GM12801 (cell line): ENCODE measurements around the gene STH.

Experiments used
- TF ChIP-seq, protein P1 (sequence below): IDR thresholded peaks from one replicate; pipeline ENCODE4 v1.5.1; 2011; ENCODE audit warnings: control low read depth; ENCODE audit not compliant: insufficient read length; ENCODE audit errors: extremely low read depth

Gene STH

DNA sequence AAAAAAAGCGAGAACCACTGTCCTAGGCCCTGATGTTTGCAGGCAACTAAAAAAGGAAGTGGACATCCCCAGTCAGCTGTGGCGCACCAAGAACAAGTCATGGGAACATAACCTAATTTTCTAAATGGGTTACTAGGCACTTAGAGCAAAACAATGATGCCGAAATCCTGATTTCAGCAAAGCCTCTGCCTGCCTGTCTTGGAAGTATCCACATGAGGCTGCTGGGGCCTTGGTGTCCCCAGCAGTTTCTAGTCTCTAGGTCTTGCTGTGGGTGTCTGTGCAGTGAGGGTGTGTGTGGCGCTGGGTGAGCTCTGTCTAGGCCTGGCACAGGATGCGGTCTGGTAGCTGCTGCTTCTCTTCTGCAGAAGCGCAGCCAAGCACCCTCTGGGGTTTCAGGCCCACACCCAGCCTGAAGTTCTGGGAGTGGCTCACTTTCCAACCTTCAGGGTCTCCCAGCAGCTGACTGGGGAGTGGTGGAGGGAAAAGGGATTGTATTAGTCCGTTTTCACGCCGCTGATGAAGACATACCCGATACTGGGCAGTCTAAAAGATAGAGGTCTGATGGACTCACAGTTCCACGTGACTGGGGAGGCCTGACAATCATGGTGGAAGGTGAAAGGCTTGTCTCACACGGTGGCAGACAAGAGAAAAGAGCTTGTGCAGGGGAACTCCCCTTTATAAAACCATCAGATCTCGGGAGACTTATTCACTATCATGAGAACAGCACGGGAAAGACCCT is 21.1 kb downstream of the STH start:
- TF ChIP-seq, protein P1, sequence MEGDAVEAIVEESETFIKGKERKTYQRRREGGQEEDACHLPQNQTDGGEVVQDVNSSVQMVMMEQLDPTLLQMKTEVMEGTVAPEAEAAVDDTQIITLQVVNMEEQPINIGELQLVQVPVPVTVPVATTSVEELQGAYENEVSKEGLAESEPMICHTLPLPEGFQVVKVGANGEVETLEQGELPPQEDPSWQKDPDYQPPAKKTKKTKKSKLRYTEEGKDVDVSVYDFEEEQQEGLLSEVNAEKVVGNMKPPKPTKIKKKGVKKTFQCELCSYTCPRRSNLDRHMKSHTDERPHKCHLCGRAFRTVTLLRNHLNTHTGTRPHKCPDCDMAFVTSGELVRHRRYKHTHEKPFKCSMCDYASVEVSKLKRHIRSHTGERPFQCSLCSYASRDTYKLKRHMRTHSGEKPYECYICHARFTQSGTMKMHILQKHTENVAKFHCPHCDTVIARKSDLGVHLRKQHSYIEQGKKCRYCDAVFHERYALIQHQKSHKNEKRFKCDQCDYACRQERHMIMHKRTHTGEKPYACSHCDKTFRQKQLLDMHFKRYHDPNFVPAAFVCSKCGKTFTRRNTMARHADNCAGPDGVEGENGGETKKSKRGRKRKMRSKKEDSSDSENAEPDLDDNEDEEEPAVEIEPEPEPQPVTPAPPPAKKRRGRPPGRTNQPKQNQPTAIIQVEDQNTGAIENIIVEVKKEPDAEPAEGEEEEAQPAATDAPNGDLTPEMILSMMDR, result no peak

DNA sequence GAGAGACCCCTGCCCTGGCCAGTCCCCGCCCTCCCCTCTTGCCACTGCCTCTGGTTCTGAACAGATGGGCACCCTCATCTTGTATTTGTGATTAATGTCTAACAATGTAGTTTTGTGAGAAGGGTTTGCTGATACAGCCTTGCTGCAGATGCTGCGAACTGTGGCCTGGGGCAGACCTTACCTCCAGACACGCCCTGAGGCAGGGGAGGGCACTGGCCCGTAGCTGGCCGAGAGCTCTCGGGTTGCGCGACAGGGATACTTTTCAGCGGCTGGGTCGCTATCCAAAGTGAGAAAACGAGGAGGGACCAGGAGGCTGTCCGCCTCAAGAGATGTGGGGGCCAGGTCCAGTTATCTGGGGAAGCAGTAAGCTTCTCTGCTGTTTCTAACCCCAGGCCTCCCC is 21.9 kb downstream of the STH start:
- TF ChIP-seq, protein P1, result no peak

DNA sequence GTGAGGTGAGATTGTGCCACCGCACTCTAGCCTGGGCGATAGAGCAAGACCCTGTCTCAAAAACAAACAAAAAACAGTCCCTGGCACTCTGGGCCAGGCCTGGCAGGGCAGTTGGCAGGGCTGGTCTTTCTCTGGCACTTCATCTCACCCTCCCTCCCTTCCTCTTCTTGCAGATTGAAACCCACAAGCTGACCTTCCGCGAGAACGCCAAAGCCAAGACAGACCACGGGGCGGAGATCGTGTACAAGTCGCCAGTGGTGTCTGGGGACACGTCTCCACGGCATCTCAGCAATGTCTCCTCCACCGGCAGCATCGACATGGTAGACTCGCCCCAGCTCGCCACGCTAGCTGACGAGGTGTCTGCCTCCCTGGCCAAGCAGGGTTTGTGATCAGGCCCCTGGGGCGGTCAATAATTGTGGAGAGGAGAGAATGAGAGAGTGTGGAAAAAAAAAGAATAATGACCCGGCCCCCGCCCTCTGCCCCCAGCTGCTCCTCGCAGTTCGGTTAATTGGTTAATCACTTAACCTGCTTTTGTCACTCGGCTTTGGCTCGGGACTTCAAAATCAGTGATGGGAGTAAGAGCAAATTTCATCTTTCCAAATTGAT is 24.8 kb downstream of the STH start:
- TF ChIP-seq, protein P1, result no peak

DNA sequence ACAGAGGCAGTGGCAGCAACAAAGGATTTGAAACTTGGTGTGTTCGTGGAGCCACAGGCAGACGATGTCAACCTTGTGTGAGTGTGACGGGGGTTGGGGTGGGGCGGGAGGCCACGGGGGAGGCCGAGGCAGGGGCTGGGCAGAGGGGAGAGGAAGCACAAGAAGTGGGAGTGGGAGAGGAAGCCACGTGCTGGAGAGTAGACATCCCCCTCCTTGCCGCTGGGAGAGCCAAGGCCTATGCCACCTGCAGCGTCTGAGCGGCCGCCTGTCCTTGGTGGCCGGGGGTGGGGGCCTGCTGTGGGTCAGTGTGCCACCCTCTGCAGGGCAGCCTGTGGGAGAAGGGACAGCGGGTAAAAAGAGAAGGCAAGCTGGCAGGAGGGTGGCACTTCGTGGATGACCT is 25.5 kb downstream of the STH start:
- TF ChIP-seq, protein P1, result no peak

DNA sequence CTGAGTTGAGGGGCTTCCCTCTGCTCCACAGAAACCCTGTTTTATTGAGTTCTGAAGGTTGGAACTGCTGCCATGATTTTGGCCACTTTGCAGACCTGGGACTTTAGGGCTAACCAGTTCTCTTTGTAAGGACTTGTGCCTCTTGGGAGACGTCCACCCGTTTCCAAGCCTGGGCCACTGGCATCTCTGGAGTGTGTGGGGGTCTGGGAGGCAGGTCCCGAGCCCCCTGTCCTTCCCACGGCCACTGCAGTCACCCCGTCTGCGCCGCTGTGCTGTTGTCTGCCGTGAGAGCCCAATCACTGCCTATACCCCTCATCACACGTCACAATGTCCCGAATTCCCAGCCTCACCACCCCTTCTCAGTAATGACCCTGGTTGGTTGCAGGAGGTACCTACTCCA is 26.0 kb downstream of the STH start:
- TF ChIP-seq, protein P1, result no peak

DNA sequence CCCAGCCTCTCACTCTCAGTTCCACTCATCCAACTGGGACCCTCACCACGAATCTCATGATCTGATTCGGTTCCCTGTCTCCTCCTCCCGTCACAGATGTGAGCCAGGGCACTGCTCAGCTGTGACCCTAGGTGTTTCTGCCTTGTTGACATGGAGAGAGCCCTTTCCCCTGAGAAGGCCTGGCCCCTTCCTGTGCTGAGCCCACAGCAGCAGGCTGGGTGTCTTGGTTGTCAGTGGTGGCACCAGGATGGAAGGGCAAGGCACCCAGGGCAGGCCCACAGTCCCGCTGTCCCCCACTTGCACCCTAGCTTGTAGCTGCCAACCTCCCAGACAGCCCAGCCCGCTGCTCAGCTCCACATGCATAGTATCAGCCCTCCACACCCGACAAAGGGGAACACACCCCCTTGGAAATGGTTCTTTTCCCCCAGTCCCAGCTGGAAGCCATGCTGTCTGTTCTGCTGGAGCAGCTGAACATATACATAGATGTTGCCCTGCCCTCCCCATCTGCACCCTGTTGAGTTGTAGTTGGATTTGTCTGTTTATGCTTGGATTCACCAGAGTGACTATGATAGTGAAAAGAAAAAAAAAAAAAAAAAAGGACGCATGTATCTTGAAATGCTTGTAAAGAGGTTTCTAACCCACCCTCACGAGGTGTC is 26.6 kb downstream of the STH start:
- TF ChIP-seq, protein P1, result no peak

DNA sequence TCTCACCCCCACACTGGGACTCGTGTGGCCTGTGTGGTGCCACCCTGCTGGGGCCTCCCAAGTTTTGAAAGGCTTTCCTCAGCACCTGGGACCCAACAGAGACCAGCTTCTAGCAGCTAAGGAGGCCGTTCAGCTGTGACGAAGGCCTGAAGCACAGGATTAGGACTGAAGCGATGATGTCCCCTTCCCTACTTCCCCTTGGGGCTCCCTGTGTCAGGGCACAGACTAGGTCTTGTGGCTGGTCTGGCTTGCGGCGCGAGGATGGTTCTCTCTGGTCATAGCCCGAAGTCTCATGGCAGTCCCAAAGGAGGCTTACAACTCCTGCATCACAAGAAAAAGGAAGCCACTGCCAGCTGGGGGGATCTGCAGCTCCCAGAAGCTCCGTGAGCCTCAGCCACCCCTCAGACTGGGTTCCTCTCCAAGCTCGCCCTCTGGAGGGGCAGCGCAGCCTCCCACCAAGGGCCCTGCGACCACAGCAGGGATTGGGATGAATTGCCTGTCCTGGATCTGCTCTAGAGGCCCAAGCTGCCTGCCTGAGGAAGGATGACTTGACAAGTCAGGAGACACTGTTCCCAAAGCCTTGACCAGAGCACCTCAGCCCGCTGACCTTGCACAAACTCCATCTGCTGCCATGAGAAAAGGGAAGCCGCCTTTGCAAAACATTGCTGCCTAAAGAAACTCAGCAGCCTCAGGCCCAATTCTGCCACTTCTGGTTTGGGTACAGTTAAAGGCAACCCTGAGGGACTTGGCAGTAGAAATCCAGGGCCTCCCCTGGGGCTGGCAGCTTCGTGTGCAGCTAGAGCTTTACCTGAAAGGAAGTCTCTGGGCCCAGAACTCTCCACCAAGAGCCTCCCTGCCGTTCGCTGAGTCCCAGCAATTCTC is 27.4 kb downstream of the STH start:
- TF ChIP-seq, protein P1, result no peak
